ENCODE results near the gene ADPRS. TPM values are rescaled to one million over a fixed set of nuclear protein-coding genes. Genes with fewer than 3 reads are reported as not detected.

ADPRS gene
- total and polyA plus RNA-seq, 9 of the 15 experiments (the other 6 are each of a cell fraction or from before 2014, with no cell fraction given), result 5.9 to 40.0 (median 27.4) TPM

- no peak for TF ChIP-seq ZNF280A (IDR thresholded peaks at IDR 0.05; ENCODE audit: low read depth, partially characterized antibody)
- no peak for TF ChIP-seq ZNF133 (CRISPR knock-in tag; IDR thresholded peaks at IDR 0.05)
- TF ChIP-seq ZBTB33 (CRISPR knock-in tag; IDR thresholded peaks at IDR 0.05), result peak; percentile 58
- peak; percentile 20; the same call in 1 of the 2 replicates for TF ChIP-seq TAL1 (IDR thresholded peaks at IDR 0.05)
- peak; percentile 6 for TF ChIP-seq ARHGAP35 (IDR thresholded peaks at IDR 0.05; ENCODE audit: partially characterized antibody)
- TF ChIP-seq, protein P1, sequence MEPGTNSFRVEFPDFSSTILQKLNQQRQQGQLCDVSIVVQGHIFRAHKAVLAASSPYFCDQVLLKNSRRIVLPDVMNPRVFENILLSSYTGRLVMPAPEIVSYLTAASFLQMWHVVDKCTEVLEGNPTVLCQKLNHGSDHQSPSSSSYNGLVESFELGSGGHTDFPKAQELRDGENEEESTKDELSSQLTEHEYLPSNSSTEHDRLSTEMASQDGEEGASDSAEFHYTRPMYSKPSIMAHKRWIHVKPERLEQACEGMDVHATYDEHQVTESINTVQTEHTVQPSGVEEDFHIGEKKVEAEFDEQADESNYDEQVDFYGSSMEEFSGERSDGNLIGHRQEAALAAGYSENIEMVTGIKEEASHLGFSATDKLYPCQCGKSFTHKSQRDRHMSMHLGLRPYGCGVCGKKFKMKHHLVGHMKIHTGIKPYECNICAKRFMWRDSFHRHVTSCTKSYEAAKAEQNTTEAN (CRISPR knock-in tag; IDR thresholded peaks at IDR 0.05), result no peak
- no peak for TF ChIP-seq L3MBTL2 (IDR thresholded peaks at IDR 0.05)
- no peak for TF ChIP-seq ZC3H11A (IDR thresholded peaks at IDR 0.05; ENCODE audit: low read depth, low read length)
- no peak for TF ChIP-seq SPI1 (IDR thresholded peaks at IDR 0.05; ENCODE audit: borderline replicate concordance, low read depth, low read length)
- no peak for TF ChIP-seq HOMEZ (CRISPR knock-in tag; IDR thresholded peaks at IDR 0.05)
- no peak for TF ChIP-seq HDAC6 (IDR thresholded peaks at IDR 0.05; ENCODE audit: low read depth, low read length)
- TF ChIP-seq SMAD2 (IDR thresholded peaks at IDR 0.05; ENCODE audit: low read depth, low read length), result no peak
- no peak for TF ChIP-seq ZC3H4 (CRISPR knock-in tag; IDR thresholded peaks at IDR 0.05; ENCODE audit: borderline replicate concordance)
- no peak for TF ChIP-seq CHCHD3 (CRISPR knock-in tag; IDR thresholded peaks at IDR 0.05)
- TF ChIP-seq ZNF134 (CRISPR knock-in tag; conservative IDR thresholded peaks at IDR 0.05), result no peak
- peak; percentile 52; the same call in 1 of the 2 replicates for TF ChIP-seq JUND (IDR thresholded peaks at IDR 0.05; ENCODE audit: borderline replicate concordance, low read depth, low read length)
- no peak for TF ChIP-seq JUND (tag; IDR thresholded peaks at IDR 0.05; ENCODE audit: borderline replicate concordance, low read depth, low read length)
- no peak for TF ChIP-seq ETS1 (conservative IDR thresholded peaks at IDR 0.05; ENCODE audit: control insufficient read depth, low read depth, low read length)
- no peak for TF ChIP-seq TFE3 (CRISPR knock-in tag; IDR thresholded peaks at IDR 0.05)
These were observed 11.1 kb downstream of the ADPRS start (continued) for GRCh38 chr1:36099681-36100341.
